Uterus (tissue), 2 donors: ENCODE results near the gene BMPR1A.

Experiments used
- CTCF ChIP-seq, 4 experiments: fragments of 200-600 bp in 2 of 4; fragments of 450-650 bp in 2 of 4; sonication (generic) in 2 of 4; IDR thresholded peaks; one replicate each; pipeline ENCODE4 v1.5.1; 2016 to 2019; ENCODE audit warnings: antibody characterized with exemption in 4 of 4, mild to moderate bottlenecking in 2 of 4, moderate library complexity in 1 of 4
- POLR2A ChIP-seq, 2 donors: fragments of 450-650 bp; IDR thresholded peaks; one replicate each; pipeline ENCODE4 v1.6.1; 2016; ENCODE audit warnings: antibody characterized with exemption in 2 of 2, mild to moderate bottlenecking in 1 of 2, moderate library complexity in 1 of 2

DNA sequence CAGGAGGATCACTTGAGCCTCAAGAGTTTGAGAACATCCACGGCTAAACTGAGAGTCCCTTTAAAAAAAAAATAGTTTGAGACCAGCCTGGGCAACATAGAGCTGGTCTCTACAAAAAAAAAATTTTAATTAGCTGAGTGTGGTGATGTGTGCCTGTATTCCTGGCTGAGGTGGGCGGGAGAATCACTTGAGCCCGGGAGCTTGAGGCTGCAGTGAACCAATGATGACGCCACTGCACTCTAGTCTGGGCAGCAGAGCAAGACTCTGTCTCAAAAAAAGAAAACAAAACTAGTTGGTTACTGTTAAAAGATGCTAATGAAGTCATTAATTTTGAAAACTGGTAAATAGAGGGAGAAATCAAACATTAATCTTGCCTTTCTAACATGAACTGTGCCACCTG lies 124.6 kb downstream of the BMPR1A start:
- TF ChIP-seq CTCF (IDR thresholded peaks at IDR 0.05) (no peak), POLR2A (IDR thresholded peaks at IDR 0.05) (no peak)
